Upper lobe of right lung (tissue), 1 donor: Measurements from ENCODE around the gene ROM1. TPM values are rescaled to one million over a fixed set of nuclear protein-coding genes. Genes with fewer than 3 reads are reported as not detected.

ENCODE experiments used
- ATAC-seq: fragments of 200-7000 bp; cut with Tn5 transposase; one replicate; pipeline ENCODE4 v1.9.1; 2020; ENCODE audit warnings: mild to moderate bottlenecking, moderate library complexity
- DNase-seq: peaks from one replicate; pipeline ENCODE4 v3.0.0-alpha.2; 2020
- H3K27ac ChIP-seq: fragments of 200-600 bp; one replicate; pipeline ENCODE4 v1.8.0; 2022
- H3K27me3 ChIP-seq: fragments of 200-600 bp; one replicate; pipeline ENCODE4 v1.8.0; 2022; ENCODE audit warnings: mild to moderate bottlenecking
- H3K36me3 ChIP-seq: fragments of 200-600 bp; one replicate; pipeline ENCODE4 v1.8.0; 2022
- H3K4me1 ChIP-seq: fragments of 200-600 bp; one replicate; pipeline ENCODE4 v1.8.0; 2022
- H3K4me3 ChIP-seq: fragments of 200-600 bp; one replicate; pipeline ENCODE4 v1.8.0; 2022; ENCODE audit warnings: mild to moderate bottlenecking
- H3K9me3 ChIP-seq: fragments of 200-600 bp; one replicate; pipeline ENCODE4 v1.8.0; 2022
- intact Hi-C: fragments of 100-400 bp; cut with DNase I; formaldehyde crosslinking; loops from one replicate; pipeline ENCODE4 v1.11.0; 2022
- total RNA-seq: library from RNA; stranded (reverse); fragmentation: NEBNext Ultra II Directional; extraction: Animal tissue kit (Norgen Biotek cat#: 25700); gene quantifications from one replicate; pipeline ENCODE4 v1.2.1, GENCODE V29; 2021
- TF ChIP-seq, protein P1 (sequence below): fragments of 200-600 bp; IDR thresholded peaks from one replicate; pipeline ENCODE4 v1.8.0; 2022; ENCODE audit warnings: antibody characterized with exemption
- donor health status: DM: no; HTN: yes; CAD: no; lungs with severe emphysema.

Gene ROM1
- total RNA-seq, 1 donor from 2014 or later, result 5.2 TPM

GRCh38 chr11:62621027-62621566 is 8.0 kb downstream of the ROM1 start:
- peak overlapping the region; percentile 90 for H3K27ac ChIP-seq
- H3K4me3 ChIP-seq, result peak overlapping the region; percentile 83
- intact Hi-C loops, result no loop called here
- no peaks in the 10 kb centered on the region for H3K27me3 ChIP-seq
- TF ChIP-seq, protein P1, sequence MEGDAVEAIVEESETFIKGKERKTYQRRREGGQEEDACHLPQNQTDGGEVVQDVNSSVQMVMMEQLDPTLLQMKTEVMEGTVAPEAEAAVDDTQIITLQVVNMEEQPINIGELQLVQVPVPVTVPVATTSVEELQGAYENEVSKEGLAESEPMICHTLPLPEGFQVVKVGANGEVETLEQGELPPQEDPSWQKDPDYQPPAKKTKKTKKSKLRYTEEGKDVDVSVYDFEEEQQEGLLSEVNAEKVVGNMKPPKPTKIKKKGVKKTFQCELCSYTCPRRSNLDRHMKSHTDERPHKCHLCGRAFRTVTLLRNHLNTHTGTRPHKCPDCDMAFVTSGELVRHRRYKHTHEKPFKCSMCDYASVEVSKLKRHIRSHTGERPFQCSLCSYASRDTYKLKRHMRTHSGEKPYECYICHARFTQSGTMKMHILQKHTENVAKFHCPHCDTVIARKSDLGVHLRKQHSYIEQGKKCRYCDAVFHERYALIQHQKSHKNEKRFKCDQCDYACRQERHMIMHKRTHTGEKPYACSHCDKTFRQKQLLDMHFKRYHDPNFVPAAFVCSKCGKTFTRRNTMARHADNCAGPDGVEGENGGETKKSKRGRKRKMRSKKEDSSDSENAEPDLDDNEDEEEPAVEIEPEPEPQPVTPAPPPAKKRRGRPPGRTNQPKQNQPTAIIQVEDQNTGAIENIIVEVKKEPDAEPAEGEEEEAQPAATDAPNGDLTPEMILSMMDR, result no peak
- peaks cover 19% of the 10 kb centered on the region for H3K36me3 ChIP-seq
- H3K9me3 ChIP-seq, result no peaks in the 10 kb centered on the region
- H3K4me1 ChIP-seq, result peaks cover 18% of the 10 kb centered on the region
- DNase-seq (no peak), ATAC-seq (no peak)

- Histone ChIP-seq H3K27ac (peak within 1 kb of the TSS; percentile 90), H3K4me1 (peaks cover 18% of the 10 kb centered on the region), H3K36me3 (peaks cover 23% of the 10 kb centered on the region), H3K9me3 (no peaks in the 10 kb centered on the region), H3K4me3 (peak within 1 kb of the TSS; percentile 83), H3K27me3 (no peaks in the 10 kb centered on the region)
- intact Hi-C loops, result no loop called here
- DNase-seq (peak; percentile 100), ATAC-seq (peak; percentile 99)
- TF ChIP-seq, protein P1, result no peak
Measured at GRCh38 chr11:62621567-62622470, 8.8 kb downstream of the ROM1 start, which contains the start of gene B3GAT3. Gene B3GAT3 (minus strand): TSS chr11:62621986. CDS start chr11:62621947, 39 bp downstream.

DNA sequence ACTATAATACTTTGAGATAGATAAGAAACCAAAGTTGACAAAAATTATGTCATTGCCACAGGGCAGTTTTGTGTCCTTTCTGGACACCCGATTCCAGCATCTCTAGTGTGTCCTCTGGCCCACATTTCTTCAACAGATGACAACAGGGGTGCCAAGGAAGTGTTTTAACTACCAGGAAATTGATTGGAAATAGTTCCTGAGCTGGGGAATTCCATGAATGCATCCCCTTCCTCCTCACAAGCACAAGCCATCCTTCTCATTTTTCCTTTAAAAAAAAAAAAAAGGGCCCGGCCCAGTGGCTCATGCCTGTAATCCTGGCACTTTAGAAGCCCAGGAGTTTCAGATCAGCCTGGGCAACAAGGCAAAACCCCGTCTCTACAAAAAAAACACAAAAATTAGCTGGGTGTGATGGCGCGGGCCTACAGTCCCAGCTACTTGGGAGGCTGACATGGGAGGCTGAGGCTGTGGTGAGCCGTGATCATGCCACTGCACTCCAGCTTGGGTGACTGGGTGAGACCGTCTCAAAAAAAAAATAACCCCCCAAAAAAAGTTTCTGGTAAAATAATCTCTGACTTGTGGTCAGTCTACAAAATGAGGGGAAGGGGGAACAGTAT is 9.5 kb downstream of the ROM1 start:
- H3K27me3 ChIP-seq, result no peaks in the 10 kb centered on the region
- TF ChIP-seq, protein P1, result no peak
- intact Hi-C loops, result no loop called here

DNA sequence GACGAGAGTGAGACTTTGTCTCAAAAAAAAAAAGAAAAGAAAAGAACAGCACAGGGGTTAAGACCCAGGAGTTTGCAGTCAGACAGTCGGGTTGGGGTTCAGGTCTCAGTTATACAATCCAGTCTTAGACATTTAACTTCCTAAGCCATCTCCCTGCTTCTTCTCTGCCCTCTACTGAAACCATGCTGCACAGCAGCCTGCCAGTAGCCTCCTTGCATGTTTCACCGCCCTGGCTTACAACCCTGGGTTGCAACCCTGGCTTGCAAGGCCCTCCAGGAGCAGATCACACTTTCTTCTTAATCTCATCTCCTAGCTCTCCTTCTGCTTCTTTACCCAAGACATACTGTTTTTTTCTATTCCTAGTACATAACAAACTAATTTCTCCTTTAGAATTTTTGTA is 14.7 kb downstream of the ROM1 start:
- Histone ChIP-seq H3K27me3 (no peaks in the 10 kb centered on the region), H3K27ac (no peak overlapping the region), H3K4me3 (no peak overlapping the region), H3K4me1 (peaks cover under 1% of the 10 kb centered on the region), H3K9me3 (no peaks in the 10 kb centered on the region), H3K36me3 (peaks cover 76% of the 10 kb centered on the region)
- DNase-seq, result no peak
- intact Hi-C loops, result no loop called here
- ATAC-seq, result no peak
- TF ChIP-seq, protein P1, result no peak

More for the DNA sequence above, 9.5 kb downstream of the ROM1 start:
- peak overlapping the region; percentile 90 for H3K27ac ChIP-seq
- peak overlapping the region; percentile 83 for H3K4me3 ChIP-seq
- DNase-seq (no peak), ATAC-seq (no peak)
- peaks cover 18% of the 10 kb centered on the region for H3K4me1 ChIP-seq
- no peaks in the 10 kb centered on the region for H3K9me3 ChIP-seq
- H3K36me3 ChIP-seq, result peaks cover 25% of the 10 kb centered on the region

GRCh38 chr11:62632492-62632891 is 19.4 kb downstream of the ROM1 start:
- no peaks in the 10 kb centered on the region for H3K9me3 ChIP-seq
- ATAC-seq (no peak), DNase-seq (no peak)
- peaks cover 99% of the 10 kb centered on the region for H3K36me3 ChIP-seq
- intact Hi-C loops, result no loop called here
- H3K27ac ChIP-seq, result no peak overlapping the region
- TF ChIP-seq, protein P1, result no peak
- H3K4me1 ChIP-seq, result no peaks in the 10 kb centered on the region
- H3K4me3 ChIP-seq, result no peak overlapping the region
- no peaks in the 10 kb centered on the region for H3K27me3 ChIP-seq
